Stomach (tissue), 9 donors: ENCODE results near the gene NOM1. TPM values are rescaled to one million over a fixed set of nuclear protein-coding genes. Genes with fewer than 3 reads are reported as not detected.

ENCODE experiments used
- DNase-seq, 2 donors: peaks; one replicate each; pipeline versions ENCODE4 v3.0.0 to v3.0.0-alpha.2; 2013 to 2019
- H3K27ac ChIP-seq, 5 donors: fragments of 200-600 bp in 4 of 5; sonication (generic) in 4 of 5; one replicate each; pipeline ENCODE4 v1.5.1; 2013 to 2019; ENCODE audit warnings: mild to moderate bottlenecking in 1 of 5, moderate library complexity in 1 of 5
- H3K27me3 ChIP-seq, 3 donors: fragments of 200-600 bp; sonication (generic); one replicate each; pipeline ENCODE4 v1.5.1; 2017 to 2019; ENCODE audit warnings: mixed run types in 1 of 3
- H3K36me3 ChIP-seq, 4 donors: fragments of 200-600 bp; sonication (generic); 1 replicate in 3 of 4; 2 replicates in 1 of 4; pipeline ENCODE4 v1.5.1; 2016 to 2019
- H3K4me1 ChIP-seq, 4 donors: fragments of 200-600 bp; sonication (generic); one replicate each; pipeline ENCODE4 v1.5.1; 2016 to 2019
- H3K4me3 ChIP-seq, 4 donors: fragments of 200-600 bp; sonication (generic) in 3 of 4; one replicate each; pipeline ENCODE4 v1.5.1; 2016 to 2019; ENCODE audit warnings: mild to moderate bottlenecking in 1 of 4
- H3K9me3 ChIP-seq, 4 donors: fragments of 200-600 bp; sonication (generic); one replicate each; pipeline ENCODE4 v1.5.1; 2016 to 2019
- EP300 ChIP-seq: sonication (generic); formaldehyde crosslinking; IDR thresholded peaks from one replicate; pipeline ENCODE4 v1.6.1; 2017; ENCODE audit warnings: antibody characterized with exemption
- POLR2A ChIP-seq, 4 donors: fragments of 450-650 bp; IDR thresholded peaks; one replicate each; pipeline ENCODE4 v1.6.1; 2016; ENCODE audit warnings: antibody characterized with exemption in 4 of 4, control low read depth in 2 of 4, mild to moderate bottlenecking in 1 of 4, moderate library complexity in 1 of 4
- POLR2AphosphoS5 ChIP-seq, 3 donors: sonication (generic); formaldehyde crosslinking; IDR thresholded peaks; one replicate each; pipeline ENCODE4 v1.6.1; 2016; ENCODE audit warnings: antibody characterized with exemption in 3 of 3
- WGBS, 5 donors: extraction: QIAGEN DNeasy Blood & Tissue Kit in 3 of 5; methylation state at CpG; one replicate each; pipeline versions ENCODE4 v1.1.5 to v1.1.7; 2013 to 2018; 5-methylcytosine and 5-hydroxymethylcytosine counted together
- intact Hi-C: fragments of 100-400 bp; cut with DNase I; formaldehyde crosslinking; loops from one replicate; pipeline ENCODE4 v1.15.1; 2023; ENCODE audit warnings: low total_unique reads
- polyA plus RNA-seq, 3 donors: library from polyadenylated mRNA; stranded (reverse); fragments of 200-250 nt; gene quantifications; one replicate each; pipeline ENCODE4 v1.2.3, GENCODE V29; 2013
- total RNA-seq, 5 donors: library from RNA; depleted of rRNA; stranded (reverse); fragments of >200 nt; gene quantifications; one replicate each; pipeline versions ENCODE4 v1.1.0 to v1.2.3, GENCODE V29; 2014 to 2016
- TF ChIP-seq, protein P1 (sequence below), 7 experiments: fragments of 450-650 bp in 4 of 7; fragments of 200-600 bp in 3 of 7; sonication (generic) in 3 of 7; IDR thresholded peaks; one replicate each; pipeline ENCODE4 v1.5.1; 2016 to 2019; ENCODE audit warnings: antibody characterized with exemption in 7 of 7, control low read depth in 2 of 7, mild to moderate bottlenecking in 1 of 7
- donor health status: healthy with polysubstance abuse.
- donor health status: Bipolar disorder and iron deficiency.
- donor health status: healthy.

NOM1 gene
- total and polyA plus RNA-seq, 8 donors, result 0.58 to 117 (median 12.4) TPM

DNA sequence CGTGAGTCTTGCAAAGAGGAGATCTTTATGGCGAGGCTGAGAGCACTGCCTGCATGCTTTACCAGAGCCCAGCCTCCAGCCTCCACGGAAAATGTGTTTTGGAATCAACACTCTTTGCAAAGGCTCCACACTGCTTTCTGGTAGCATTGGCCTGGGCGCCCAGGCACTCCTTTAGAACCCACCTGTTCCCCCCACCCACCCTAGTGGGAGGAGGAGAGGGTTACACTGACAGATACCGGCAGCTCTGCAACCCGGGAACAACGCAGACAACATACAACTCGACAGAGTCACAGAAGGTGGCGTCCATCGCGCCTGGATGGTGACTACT, 66.5 kb downstream of the NOM1 start:
- H3K9me3 ChIP-seq, result peaks cover 0 to 4% (median 0%) of the 10 kb centered on the region in 4 donors
- WGBS, 5 donors, result 40 to 67% (median 51%) methylated on average over 11 of the region's 11 CpGs
- H3K27ac ChIP-seq, result no peak overlapping the region
- no peaks in the 10 kb centered on the region for H3K36me3 ChIP-seq
- peaks cover 23 to 100% (median 89%) of the 10 kb centered on the region in 3 donors for H3K27me3 ChIP-seq
- no peak for DNase-seq
- TF ChIP-seq EP300, result no peak
- no peak for TF ChIP-seq POLR2A (IDR thresholded peaks at IDR 0.05)
- intact Hi-C loops, result no loop called here
- peaks cover 23 to 56% (median 40%) of the 10 kb centered on the region in 4 donors for H3K4me1 ChIP-seq
- no peak overlapping the region for H3K4me3 ChIP-seq

DNA sequence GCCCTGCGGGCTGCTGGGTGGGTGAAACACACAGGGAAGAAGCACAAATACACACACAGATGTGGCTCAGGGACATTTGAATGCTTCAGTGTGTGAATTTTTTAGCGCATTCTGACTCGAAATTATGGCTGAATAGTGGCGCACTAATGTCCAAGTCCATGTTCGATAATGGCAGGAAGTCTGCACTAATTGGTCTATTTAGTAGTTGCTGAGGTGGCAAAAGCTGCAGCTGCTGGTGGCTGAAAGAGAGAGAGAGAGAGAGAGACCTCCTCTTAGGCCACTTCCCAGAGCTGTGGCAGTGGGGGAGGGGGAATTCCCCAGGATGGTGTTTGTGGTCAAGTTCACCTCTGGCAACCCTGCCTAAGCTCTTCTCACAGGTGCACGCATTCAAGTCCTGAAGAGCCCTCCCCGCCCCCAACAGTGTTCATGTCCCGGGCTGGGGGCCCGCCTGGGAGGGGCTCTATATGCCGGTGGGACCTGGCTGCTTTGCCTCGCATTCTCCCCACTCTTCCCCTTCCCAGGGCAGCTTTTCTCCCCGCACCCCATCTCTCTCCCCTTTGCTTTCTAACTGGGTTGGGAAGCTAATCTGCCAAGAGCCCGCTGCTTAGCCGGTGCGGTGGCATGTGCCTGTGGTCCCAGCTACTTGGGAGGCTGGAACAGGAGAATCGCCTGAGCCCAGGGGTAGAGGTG, 67.0 kb downstream of the NOM1 start:
- peak in 1 of 2 donors; percentile 55 for DNase-seq
- 31 to 55% (median 52%) methylated on average over 15 to 16 of the region's 16 CpGs for WGBS, 5 donors
- intact Hi-C loops, result no loop called here
- H3K27me3 ChIP-seq, result peaks cover 27 to 100% (median 89%) of the 10 kb centered on the region in 3 donors
- TF ChIP-seq, protein P1, sequence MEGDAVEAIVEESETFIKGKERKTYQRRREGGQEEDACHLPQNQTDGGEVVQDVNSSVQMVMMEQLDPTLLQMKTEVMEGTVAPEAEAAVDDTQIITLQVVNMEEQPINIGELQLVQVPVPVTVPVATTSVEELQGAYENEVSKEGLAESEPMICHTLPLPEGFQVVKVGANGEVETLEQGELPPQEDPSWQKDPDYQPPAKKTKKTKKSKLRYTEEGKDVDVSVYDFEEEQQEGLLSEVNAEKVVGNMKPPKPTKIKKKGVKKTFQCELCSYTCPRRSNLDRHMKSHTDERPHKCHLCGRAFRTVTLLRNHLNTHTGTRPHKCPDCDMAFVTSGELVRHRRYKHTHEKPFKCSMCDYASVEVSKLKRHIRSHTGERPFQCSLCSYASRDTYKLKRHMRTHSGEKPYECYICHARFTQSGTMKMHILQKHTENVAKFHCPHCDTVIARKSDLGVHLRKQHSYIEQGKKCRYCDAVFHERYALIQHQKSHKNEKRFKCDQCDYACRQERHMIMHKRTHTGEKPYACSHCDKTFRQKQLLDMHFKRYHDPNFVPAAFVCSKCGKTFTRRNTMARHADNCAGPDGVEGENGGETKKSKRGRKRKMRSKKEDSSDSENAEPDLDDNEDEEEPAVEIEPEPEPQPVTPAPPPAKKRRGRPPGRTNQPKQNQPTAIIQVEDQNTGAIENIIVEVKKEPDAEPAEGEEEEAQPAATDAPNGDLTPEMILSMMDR (IDR thresholded peaks at IDR 0.05), result no peak
- TF ChIP-seq EP300 (no peak), POLR2A (IDR thresholded peaks at IDR 0.05) (no peak), POLR2AphosphoS5 (IDR thresholded peaks at IDR 0.05) (no peak)
- H3K36me3 ChIP-seq, result no peaks in the 10 kb centered on the region
- H3K4me1 ChIP-seq, result peaks cover 23 to 56% (median 40%) of the 10 kb centered on the region in 4 donors
- H3K27ac ChIP-seq, result no peak overlapping the region
- H3K4me3 ChIP-seq, result no peak overlapping the region
- H3K9me3 ChIP-seq, result peaks cover 0 to 4% (median 0%) of the 10 kb centered on the region in 4 donors

DNA sequence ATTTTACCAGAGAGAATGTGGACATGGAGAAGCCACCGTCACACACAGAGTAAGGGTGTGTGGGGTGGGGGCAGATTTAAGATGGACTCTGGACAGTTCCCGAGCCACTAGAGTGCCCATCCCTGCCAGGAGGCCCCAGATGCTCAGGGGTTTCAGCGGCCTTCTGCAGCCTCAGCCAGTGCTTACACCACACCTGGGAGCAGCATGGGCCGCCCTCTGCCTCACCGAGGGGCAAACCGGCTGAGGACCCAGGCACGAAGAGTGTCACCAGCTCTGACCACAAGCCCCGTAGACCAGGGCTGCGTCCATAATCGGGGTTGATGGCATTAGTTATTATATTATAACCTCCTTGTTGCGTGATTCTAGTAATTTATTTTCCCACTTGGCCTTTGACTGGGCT, 67.6 kb downstream of the NOM1 start:
- no peak for DNase-seq
- no peak overlapping the region for H3K27ac ChIP-seq
- H3K4me1 ChIP-seq, result peaks cover 26 to 56% (median 40%) of the 10 kb centered on the region in 4 donors
- 29 to 71% (median 54%) methylated on average over 10 to 11 of the region's 11 CpGs for WGBS, 5 donors
- TF ChIP-seq, protein P1 (IDR thresholded peaks at IDR 0.05), result no peak
- TF ChIP-seq EP300 (no peak), POLR2A (IDR thresholded peaks at IDR 0.05) (no peak), POLR2AphosphoS5 (IDR thresholded peaks at IDR 0.05) (no peak)
- no peaks in the 10 kb centered on the region for H3K36me3 ChIP-seq
- H3K4me3 ChIP-seq, result no peak overlapping the region
- H3K27me3 ChIP-seq, result peaks cover 27 to 100% (median 92%) of the 10 kb centered on the region in 3 donors
- intact Hi-C loops, result no loop called here
- H3K9me3 ChIP-seq, result peaks cover 0 to 4% (median 0%) of the 10 kb centered on the region in 4 donors

DNA sequence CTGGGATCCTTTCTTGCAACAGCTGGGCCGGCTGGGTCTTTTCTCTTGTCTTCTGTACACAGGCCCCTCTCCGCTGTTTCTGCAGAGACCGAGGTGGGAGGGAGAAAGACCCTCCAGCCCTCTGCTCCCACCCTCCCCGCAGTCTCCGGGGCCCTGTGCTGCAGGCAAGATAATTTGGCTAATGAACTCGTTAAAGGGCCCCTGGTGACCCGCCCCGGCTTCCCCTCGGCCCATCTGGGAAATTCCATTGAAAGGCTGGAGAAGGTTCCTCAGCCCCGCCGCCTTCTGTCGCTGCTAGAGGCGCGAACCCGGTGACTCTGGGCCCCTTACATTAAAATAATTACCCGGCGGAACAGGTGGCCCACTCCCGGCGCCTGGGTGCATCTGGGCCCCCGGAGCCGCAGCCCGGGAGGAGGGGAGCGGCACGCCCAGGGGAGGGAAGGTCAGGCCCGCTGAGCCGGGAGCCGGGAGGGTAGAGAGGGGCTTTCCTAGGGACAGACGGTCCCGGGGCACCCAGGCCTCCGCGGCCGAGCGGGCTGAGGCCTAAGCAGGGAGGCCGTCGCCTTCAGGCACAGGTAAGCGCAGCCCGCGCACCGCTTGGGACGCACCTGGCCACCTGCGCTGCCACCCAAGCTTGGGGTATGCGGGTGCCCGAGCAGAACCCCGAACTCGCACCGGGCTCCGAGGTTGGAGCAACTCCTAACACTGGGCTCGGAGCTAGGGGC, 68.3 kb downstream of the NOM1 start:
- TF ChIP-seq, protein P1 (IDR thresholded peaks at IDR 0.05), result no peak
- TF ChIP-seq POLR2AphosphoS5 (IDR thresholded peaks at IDR 0.05) (no peak), POLR2A (IDR thresholded peaks at IDR 0.05) (no peak), EP300 (no peak)
- intact Hi-C loops, result no loop called here
- WGBS, 5 donors, result 6 to 22% (median 18%) methylated on average over 9 to 48 of the region's 48 CpGs
- Histone ChIP-seq H3K4me3 (peak overlapping the region in 1 of 4 donors; percentile 46), H3K27ac (no peak overlapping the region), H3K36me3 (no peaks in the 10 kb centered on the region), H3K4me1 (peaks cover 26 to 61% (median 46%) of the 10 kb centered on the region in 4 donors), H3K27me3 (peaks cover 27 to 100% (median 94%) of the 10 kb centered on the region in 3 donors), H3K9me3 (peaks cover 0 to 4% (median 0%) of the 10 kb centered on the region in 4 donors)
- peak in 1 of 2 donors; percentile 12 for DNase-seq
